Astrocyte (in vitro differentiated cells and primary cell): ENCODE data around the gene PTH1R.

ENCODE experiments used
- CTCF ChIP-seq: IDR thresholded peaks from 2 replicates; pipeline ENCODE4 v1.5.1; 2011; ENCODE audit warnings: low read depth, mild to moderate bottlenecking, inconsistent platforms, low read length, moderate library complexity; ENCODE audit not compliant: insufficient read depth
- EZH2 ChIP-seq: IDR thresholded peaks from 2 replicates; pipeline ENCODE4 v1.6.1; 2012; ENCODE audit warnings: mild to moderate bottlenecking, low read length, inconsistent platforms; ENCODE audit not compliant: insufficient read depth

- no peak for TF ChIP-seq EZH2
- TF ChIP-seq CTCF = no peak
Measured at GRCh38 chr3:46901591-46902187, 24.2 kb downstream of the PTH1R start.
